WERI-Rb-1 (cell line): ENCODE measurements around the gene EPB41L2.
A peak's percentile ranks its signal among the peaks of the same experiment; 100 is the strongest.

ENCODE experiments used
- DNase-seq: peaks from one replicate; pipeline ENCODE4 v3.0.0-alpha.2; 2020
- H3K27ac ChIP-seq: fragments of 250-450 bp; sonication (Bioruptor Pico); 2 replicates; pipeline ENCODE4 v1.5.1; 2020; ENCODE audit warnings: mild to moderate bottlenecking, moderate library complexity
- H3K27me3 ChIP-seq: fragments of 250-450 bp; sonication (Bioruptor Pico); 2 replicates; pipeline ENCODE4 v1.5.1; 2021; ENCODE audit warnings: mild to moderate bottlenecking, low read depth, moderate library complexity; ENCODE audit not compliant: insufficient read depth, severe bottlenecking
- H3K36me3 ChIP-seq: fragments of 250-450 bp; sonication (Bioruptor Pico); 2 replicates; pipeline ENCODE4 v1.5.1; 2020; ENCODE audit warnings: mild to moderate bottlenecking, moderate library complexity
- H3K4me3 ChIP-seq: 2 replicates; pipeline ENCODE4 v1.5.1; 2011; ENCODE audit warnings: low read depth, mild to moderate bottlenecking, control low read depth, low read length
- H3K9me3 ChIP-seq: fragments of 250-450 bp; sonication (Bioruptor Pico); 2 replicates; pipeline ENCODE4 v1.5.1; 2021; ENCODE audit warnings: mild to moderate bottlenecking, moderate library complexity; ENCODE audit not compliant: severe bottlenecking
- TF ChIP-seq, protein P1 (sequence below): IDR thresholded peaks from 2 replicates; pipeline ENCODE4 v1.5.1; 2011; ENCODE audit warnings: low read depth, mild to moderate bottlenecking, control low read depth, inconsistent platforms, low read length

EPB41L2 gene

DNA sequence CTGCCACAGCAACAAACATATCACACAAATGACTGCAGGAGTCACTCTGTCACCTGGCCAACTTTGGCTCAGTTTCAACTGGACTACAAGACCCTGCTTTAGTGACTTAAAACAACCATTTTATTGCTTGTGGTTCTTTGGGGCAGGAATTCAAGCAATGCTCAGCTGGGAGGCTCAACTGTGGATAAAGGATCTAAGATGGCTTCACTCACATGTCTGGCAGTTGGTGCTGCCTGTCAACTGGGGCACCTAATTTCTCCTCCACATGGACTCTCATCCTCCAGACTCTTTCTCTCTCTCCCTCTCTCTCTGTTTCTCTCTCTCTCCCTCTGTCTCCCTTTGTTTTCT, 2.8 kb upstream of the EPB41L2 start:
- Histone ChIP-seq H3K27ac (no peak overlapping the region), H3K27me3 (no peaks in the 10 kb centered on the region), H3K9me3 (no peaks in the 10 kb centered on the region), H3K4me3 (no peak overlapping the region), H3K36me3 (no peaks in the 10 kb centered on the region; the same call in 1 of the 2 replicates)
- TF ChIP-seq, protein P1, sequence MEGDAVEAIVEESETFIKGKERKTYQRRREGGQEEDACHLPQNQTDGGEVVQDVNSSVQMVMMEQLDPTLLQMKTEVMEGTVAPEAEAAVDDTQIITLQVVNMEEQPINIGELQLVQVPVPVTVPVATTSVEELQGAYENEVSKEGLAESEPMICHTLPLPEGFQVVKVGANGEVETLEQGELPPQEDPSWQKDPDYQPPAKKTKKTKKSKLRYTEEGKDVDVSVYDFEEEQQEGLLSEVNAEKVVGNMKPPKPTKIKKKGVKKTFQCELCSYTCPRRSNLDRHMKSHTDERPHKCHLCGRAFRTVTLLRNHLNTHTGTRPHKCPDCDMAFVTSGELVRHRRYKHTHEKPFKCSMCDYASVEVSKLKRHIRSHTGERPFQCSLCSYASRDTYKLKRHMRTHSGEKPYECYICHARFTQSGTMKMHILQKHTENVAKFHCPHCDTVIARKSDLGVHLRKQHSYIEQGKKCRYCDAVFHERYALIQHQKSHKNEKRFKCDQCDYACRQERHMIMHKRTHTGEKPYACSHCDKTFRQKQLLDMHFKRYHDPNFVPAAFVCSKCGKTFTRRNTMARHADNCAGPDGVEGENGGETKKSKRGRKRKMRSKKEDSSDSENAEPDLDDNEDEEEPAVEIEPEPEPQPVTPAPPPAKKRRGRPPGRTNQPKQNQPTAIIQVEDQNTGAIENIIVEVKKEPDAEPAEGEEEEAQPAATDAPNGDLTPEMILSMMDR = no peak
- no peak for DNase-seq

DNA sequence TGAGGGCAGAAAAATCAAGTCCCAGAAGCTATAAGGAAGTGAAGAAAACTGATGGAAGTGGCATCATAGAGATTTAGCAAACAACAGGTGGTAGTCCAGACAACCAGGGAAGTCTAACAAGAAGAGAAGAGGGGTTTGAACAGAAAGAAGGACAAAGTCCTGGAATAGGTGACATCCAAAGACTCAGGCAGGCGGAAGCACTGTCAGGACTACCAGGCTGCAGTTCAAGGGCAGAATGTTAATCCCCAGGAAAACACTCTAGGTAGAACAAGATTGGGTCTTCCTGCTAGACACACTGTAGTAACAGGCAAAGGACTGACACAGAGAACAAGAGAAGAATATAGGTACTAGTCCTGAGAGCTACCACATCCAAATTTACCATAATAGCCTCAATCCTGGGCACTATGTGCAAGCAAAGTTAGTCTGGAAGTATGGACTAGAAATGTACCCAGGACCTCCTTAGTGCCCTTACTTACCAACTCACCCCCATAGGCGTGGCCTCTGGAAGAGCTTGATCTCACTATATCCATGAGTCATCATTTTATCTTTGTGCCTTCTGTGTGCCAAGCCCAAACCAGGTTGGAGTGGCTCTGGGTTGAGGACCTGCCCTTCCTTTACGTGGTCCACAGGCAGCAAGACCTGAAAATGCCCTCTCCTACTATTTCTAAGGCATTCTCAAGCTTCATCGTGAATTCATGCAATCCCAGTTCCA, 2.2 kb upstream of the EPB41L2 start:
- Histone ChIP-seq H3K9me3 (no peaks in the 10 kb centered on the region), H3K27me3 (no peaks in the 10 kb centered on the region), H3K4me3 (no peak overlapping the region), H3K36me3 (no peaks in the 10 kb centered on the region; the same call in 1 of the 2 replicates), H3K27ac (no peak overlapping the region)
- no peak for DNase-seq
- TF ChIP-seq, protein P1 = no peak

DNA sequence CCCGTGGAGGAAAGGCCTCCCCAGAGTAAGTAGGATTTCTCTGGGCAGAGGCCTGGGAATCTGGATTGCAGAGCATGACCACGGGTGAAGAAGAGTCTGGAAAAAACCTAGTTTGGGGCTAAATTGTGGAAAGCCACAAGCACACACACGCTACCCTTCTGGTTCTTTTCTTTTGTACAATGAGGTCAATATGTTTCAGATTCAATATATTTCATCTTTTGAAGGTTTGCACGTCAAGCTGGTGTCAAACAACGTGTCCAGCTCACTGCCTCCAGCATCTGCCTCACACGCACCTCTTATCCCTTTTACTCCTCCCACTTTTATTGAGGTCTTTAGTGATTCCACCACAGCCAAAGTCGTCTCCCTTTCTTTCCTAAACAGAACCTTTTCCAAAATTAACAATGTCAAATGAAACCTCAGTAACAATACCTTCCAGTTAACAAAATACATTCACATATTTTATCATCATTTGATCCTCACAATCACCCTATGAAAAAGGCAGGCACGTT, 773 bp upstream of the EPB41L2 start:
- no peaks in the 10 kb centered on the region; the same call in 1 of the 2 replicates for H3K36me3 ChIP-seq
- no peak for DNase-seq
- H3K27ac ChIP-seq = peak overlapping the region; percentile 79
- TF ChIP-seq, protein P1 = no peak
- no peaks in the 10 kb centered on the region for H3K9me3 ChIP-seq
- H3K4me3 ChIP-seq = peak overlapping the region; percentile 80
- no peaks in the 10 kb centered on the region for H3K27me3 ChIP-seq

DNA sequence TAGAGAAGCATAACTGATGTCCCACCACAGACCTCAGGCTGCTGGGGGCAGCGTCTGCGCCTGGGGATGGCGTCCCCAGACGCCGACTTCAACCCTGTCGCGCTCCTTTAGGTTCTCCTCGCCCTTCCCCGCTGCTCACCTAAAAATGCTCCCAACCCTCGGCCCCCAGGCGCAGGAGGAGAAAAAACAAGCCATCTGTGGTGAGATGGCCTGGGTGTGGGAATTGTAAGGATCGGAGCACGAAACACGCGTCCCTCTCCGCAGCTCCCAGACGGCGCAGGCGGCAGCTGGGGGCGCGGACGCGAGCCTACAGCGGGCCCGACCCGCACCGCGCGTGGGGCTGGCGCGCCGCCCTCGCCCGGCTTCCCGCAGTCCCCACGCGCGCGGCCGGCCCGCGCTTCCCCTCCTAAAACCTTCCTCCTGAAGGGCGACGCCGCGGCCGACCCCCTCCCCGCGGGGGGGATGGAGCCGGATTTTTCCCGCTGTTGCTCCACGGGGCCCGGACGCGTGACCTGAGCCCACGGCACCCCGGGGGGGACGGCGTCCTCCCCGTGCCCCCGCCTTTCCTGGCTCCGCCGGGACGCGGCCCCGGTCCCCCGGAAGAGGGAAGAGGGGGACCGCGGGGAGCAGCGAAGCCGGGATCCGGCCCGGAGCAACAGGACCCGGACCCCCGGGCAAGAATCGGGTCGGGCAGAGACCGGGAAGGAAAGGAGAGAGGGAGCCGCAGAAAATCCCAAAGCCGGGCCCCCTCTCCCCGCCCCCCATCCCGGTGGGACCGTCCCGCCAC, 611 bp downstream of the EPB41L2 start:
- no peaks in the 10 kb centered on the region; the same call in 1 of the 2 replicates for H3K36me3 ChIP-seq
- peak overlapping the region; percentile 80 for H3K4me3 ChIP-seq
- peak; percentile 19 for DNase-seq
- H3K9me3 ChIP-seq = no peaks in the 10 kb centered on the region
- peak overlapping the region; percentile 71 for H3K27ac ChIP-seq
- H3K27me3 ChIP-seq = no peaks in the 10 kb centered on the region
- TF ChIP-seq, protein P1 = no peak

DNA sequence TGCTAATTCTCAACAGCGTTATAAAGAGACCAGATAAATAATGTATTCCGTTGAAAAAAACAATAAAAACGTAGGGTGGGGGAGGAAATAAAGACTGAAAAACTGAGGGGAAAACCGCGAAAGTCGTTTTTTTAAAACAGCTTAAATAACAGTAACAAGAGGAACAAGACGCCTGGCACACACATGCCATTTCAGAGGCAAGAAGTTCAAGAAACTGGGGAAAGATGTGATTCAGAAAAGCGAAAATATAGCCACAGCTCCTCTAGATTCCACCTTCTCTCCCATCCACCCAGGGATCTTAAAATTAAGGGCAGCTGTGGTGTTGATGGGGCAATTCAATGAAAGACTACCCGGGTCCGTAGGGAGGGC, 1.3 kb downstream of the EPB41L2 start:
- peak overlapping the region; percentile 80 for H3K4me3 ChIP-seq
- H3K27me3 ChIP-seq = no peaks in the 10 kb centered on the region
- no peak overlapping the region for H3K27ac ChIP-seq
- no peak for DNase-seq
- H3K36me3 ChIP-seq = no peaks in the 10 kb centered on the region; the same call in 1 of the 2 replicates
- TF ChIP-seq, protein P1 = no peak
- no peaks in the 10 kb centered on the region for H3K9me3 ChIP-seq
